ENCODE data around the gene FNDC7. TPM values are rescaled to one million over a fixed set of nuclear protein-coding genes. Genes with fewer than 3 reads are reported as not detected.
A peak's percentile ranks its signal among the peaks of the same experiment; 100 is the strongest.

Gene FNDC7
- total and polyA plus RNA-seq, 9 of the 15 experiments (the other 6 are each of a cell fraction or from before 2014, with no cell fraction given), result not detected

- TF ChIP-seq ARID1B (IDR thresholded peaks at IDR 0.05) (no peak; the same call in none of the 2 replicates), ATF6 (CRISPR knock-in tag; IDR thresholded peaks at IDR 0.05) (no peak), BRD9 (IDR thresholded peaks at IDR 0.05; ENCODE audit: low read depth, partially characterized antibody) (peak; percentile 51), HIVEP1 (CRISPR knock-in tag; IDR thresholded peaks at IDR 0.05) (no peak), HCFC1 (IDR thresholded peaks at IDR 0.05; ENCODE audit: low read depth, low read length) (peak; percentile 67), BRF2 (IDR thresholded peaks at IDR 0.05; ENCODE audit: borderline replicate concordance, insufficient read depth, insufficient read length) (no peak), MNT (conservative IDR thresholded peaks at IDR 0.05) (peak; percentile 61 to 63), RBM17 (IDR thresholded peaks at IDR 0.05; ENCODE audit: borderline replicate concordance, low read depth, low read length) (no peak), FOSL1 (tag; conservative IDR thresholded peaks at IDR 0.05) (no peak; the same call in 1 of the 2 replicates), MXI1 (IDR thresholded peaks at IDR 0.05; ENCODE audit: low read depth, low read length) (no peak), ESRRB (CRISPR knock-in tag; IDR thresholded peaks at IDR 0.05; ENCODE audit: borderline replicate concordance) (no peak), PTBP1 (IDR thresholded peaks at IDR 0.05; ENCODE audit: low read depth, low read length) (no peak), ZBTB26 (CRISPR knock-in tag; IDR thresholded peaks at IDR 0.05) (peak; percentile 84; the same call in 1 of the 2 replicates)
- TF ChIP-seq, protein P1, sequence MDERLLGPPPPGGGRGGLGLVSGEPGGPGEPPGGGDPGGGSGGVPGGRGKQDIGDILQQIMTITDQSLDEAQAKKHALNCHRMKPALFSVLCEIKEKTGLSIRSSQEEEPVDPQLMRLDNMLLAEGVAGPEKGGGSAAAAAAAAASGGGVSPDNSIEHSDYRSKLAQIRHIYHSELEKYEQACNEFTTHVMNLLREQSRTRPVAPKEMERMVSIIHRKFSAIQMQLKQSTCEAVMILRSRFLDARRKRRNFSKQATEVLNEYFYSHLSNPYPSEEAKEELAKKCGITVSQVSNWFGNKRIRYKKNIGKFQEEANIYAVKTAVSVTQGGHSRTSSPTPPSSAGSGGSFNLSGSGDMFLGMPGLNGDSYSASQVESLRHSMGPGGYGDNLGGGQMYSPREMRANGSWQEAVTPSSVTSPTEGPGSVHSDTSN (CRISPR knock-in tag; IDR thresholded peaks at IDR 0.05; ENCODE audit: low read depth), result no peak
- TF ChIP-seq, protein P1 (tag; conservative IDR thresholded peaks at IDR 0.05; ENCODE audit: low read depth), result no peak
Measured at GRCh38 chr1:108746382-108747170, 33.9 kb downstream of the FNDC7 start, which contains the start of gene STXBP3 (continued).
